ENCODE measurements around the gene FGF2.
"Not testable (repeated sequence)": the region's sequence is repeated elsewhere in the genome, so short reads cannot be mapped to it uniquely, and the experiment has no call there.

The FGF2 gene

GRCh38 chr4:122815248-122815647 lies 11.4 kb upstream of the FGF2 start:
- DNase-seq: no peak

GRCh38 chr4:122816476-122816875 lies 10.2 kb upstream of the FGF2 start:
- no peak for DNase-seq

- peak; percentile 21 for DNase-seq
Measured at GRCh38 chr4:122819708-122820449, 6.8 kb upstream of the FGF2 start.

- DNase-seq: peak; percentile 68
Measured at GRCh38 chr4:122821092-122821491, 5.5 kb upstream of the FGF2 start.

GRCh38 chr4:122822466-122822865 lies 4.2 kb upstream of the FGF2 start:
- DNase-seq: no peak

- DNase-seq: no peak
Measured at GRCh38 chr4:122823476-122823875, 3.2 kb upstream of the FGF2 start.

- peak; percentile 9 for DNase-seq
Measured at GRCh38 chr4:122824616-122825015, 2.0 kb upstream of the FGF2 start.

GRCh38 chr4:122826079-122826527 lies 528 bp upstream of the FGF2 start:
- no peak for DNase-seq

- DNase-seq: peak; percentile 38
Measured at GRCh38 chr4:122827258-122827878, 737 bp downstream of the FGF2 start.

- DNase-seq: peak; percentile 59
Measured at GRCh38 chr4:122827879-122828601, 1.4 kb downstream of the FGF2 start.

- DNase-seq: no peak
Measured at GRCh38 chr4:122830426-122831095, 3.9 kb downstream of the FGF2 start.

- no peak for DNase-seq
Measured at GRCh38 chr4:122831515-122832196, 5.0 kb downstream of the FGF2 start.

- DNase-seq: no peak
Measured at GRCh38 chr4:122832732-122833131, 6.1 kb downstream of the FGF2 start.

GRCh38 chr4:122833999-122834398 lies 7.4 kb downstream of the FGF2 start:
- DNase-seq: no peak

- DNase-seq: no peak
Measured at GRCh38 chr4:122836941-122837340, 10.3 kb downstream of the FGF2 start.

GRCh38 chr4:122838034-122838433 lies 11.4 kb downstream of the FGF2 start:
- DNase-seq: no peak

GRCh38 chr4:122842392-122842791 lies 15.8 kb downstream of the FGF2 start:
- DNase-seq: no peak

- DNase-seq: no peak
Measured at GRCh38 chr4:122842984-122843531, 16.4 kb downstream of the FGF2 start.

- not testable (repeated sequence) for DNase-seq
Measured at GRCh38 chr4:122844391-122844790, 17.8 kb downstream of the FGF2 start.

- no peak for DNase-seq
Measured at GRCh38 chr4:122845066-122845465, 18.4 kb downstream of the FGF2 start.

- no peak for DNase-seq
Measured at GRCh38 chr4:122845760-122846159, 19.1 kb downstream of the FGF2 start.

- DNase-seq: no peak
Measured at GRCh38 chr4:122847931-122848330, 21.3 kb downstream of the FGF2 start.

Data from hematopoietic multipotent progenitor cell treated with erythropoietin and hydrocortisone succinate and interleukin-3 and kit ligand, for 4 days (in vitro differentiated cells).